Keratinocyte (primary cell): ENCODE results near the gene CA9. TPM values are rescaled to one million over a fixed set of nuclear protein-coding genes. Genes with fewer than 3 reads are reported as not detected.
"Not testable (repeated sequence)": the region's sequence is repeated elsewhere in the genome, so short reads cannot be mapped to it uniquely, and the experiment has no call there.

Source experiments
- DNase-seq: peaks from one replicate; pipeline ENCODE4 v3.0.0-alpha.2; 2011; ENCODE audit warnings: low read depth, missing footprints, low spot score
- FAIRE-seq: peaks from 2 replicates; lab custom pipeline; 2011; peaks lifted over from hg19 to GRCh38; lab: Jason Lieb, UNC
- H2AFZ ChIP-seq: 2 replicates; pipeline ENCODE4 v1.6.0; 2012; ENCODE audit warnings: low read length, control low read depth, inconsistent platforms; ENCODE audit not compliant: control insufficient read depth
- H3K27ac ChIP-seq: 2 replicates; pipeline ENCODE4 v1.5.1; 2011; ENCODE audit warnings: low read length; ENCODE audit not compliant: control insufficient read depth, insufficient read depth
- H3K27me3 ChIP-seq: 3 replicates; pipeline ENCODE4 v1.6.0; 2011; ENCODE audit warnings: low read length; ENCODE audit not compliant: control insufficient read depth, insufficient read depth; ENCODE audit errors: extremely low read depth
- H3K36me3 ChIP-seq, 2 experiments: 2 replicates in 1 of 2; 3 replicates in 1 of 2; pipeline ENCODE4 v1.5.1; 2011; ENCODE audit warnings: low read length in 2 of 2, mild to moderate bottlenecking in 1 of 2; ENCODE audit not compliant: control insufficient read depth in 2 of 2, insufficient read depth in 2 of 2; ENCODE audit errors: extremely low read depth in 1 of 2
- H3K4me1 ChIP-seq: 3 replicates; pipeline ENCODE4 v1.5.1; 2011; ENCODE audit warnings: low read length; ENCODE audit not compliant: control insufficient read depth, insufficient read depth; ENCODE audit errors: extremely low read depth
- H3K4me2 ChIP-seq: 3 replicates; pipeline ENCODE4 v1.6.0; 2011; ENCODE audit warnings: low read depth, low read length; ENCODE audit not compliant: control insufficient read depth, insufficient read depth; ENCODE audit errors: extremely low read depth
- H3K4me3 ChIP-seq, 3 experiments: fragments of 200-600 bp in 1 of 3; sonication (generic) in 1 of 3; 2 replicates in 2 of 3; 3 replicates in 1 of 3; pipeline ENCODE4 v1.5.1; 2011 to 2016; ENCODE audit warnings: low read length in 3 of 3, mild to moderate bottlenecking in 3 of 3, control low read depth in 2 of 3, inconsistent platforms in 1 of 3, low read depth in 1 of 3, mixed read lengths in 1 of 3, mixed run types in 1 of 3, moderate library complexity in 1 of 3; ENCODE audit not compliant: control insufficient read depth in 2 of 3, insufficient read depth in 2 of 3; ENCODE audit errors: extremely low read depth in 1 of 3
- H3K79me2 ChIP-seq: 2 replicates; pipeline ENCODE4 v1.6.0; 2012; ENCODE audit warnings: low read length; ENCODE audit not compliant: control insufficient read depth, insufficient read depth
- H3K9ac ChIP-seq: 3 replicates; pipeline ENCODE4 v1.6.0; 2011; ENCODE audit warnings: low read length; ENCODE audit not compliant: control insufficient read depth, insufficient read depth; ENCODE audit errors: extremely low read depth
- H3K9me1 ChIP-seq: 3 replicates; pipeline ENCODE4 v1.6.0; 2011; ENCODE audit warnings: low read length; ENCODE audit not compliant: control insufficient read depth, insufficient read depth; ENCODE audit errors: extremely low read depth
- H3K9me3 ChIP-seq: 2 replicates; pipeline ENCODE4 v1.5.1; 2012; ENCODE audit warnings: low read depth, low read length; ENCODE audit not compliant: control insufficient read depth
- H4K20me1 ChIP-seq: 3 replicates; pipeline ENCODE4 v1.6.0; 2011; ENCODE audit warnings: low read length; ENCODE audit not compliant: control insufficient read depth, insufficient read depth; ENCODE audit errors: extremely low read depth
- CTCF ChIP-seq, 3 experiments: IDR thresholded peaks in 1 of 3; conservative IDR thresholded peaks in 1 of 3; optimal IDR thresholded peaks in 1 of 3; 2 replicates in 2 of 3; 3 replicates in 1 of 3; pipeline versions ENCODE3 to v1.5.1; 2011; ENCODE audit warnings: low read length in 3 of 3, mild to moderate bottlenecking in 3 of 3, moderate library complexity in 2 of 3, control low read depth in 1 of 3, inconsistent platforms in 1 of 3; ENCODE audit not compliant: insufficient read depth in 2 of 3; ENCODE audit errors: extremely low read depth in 1 of 3
- EZH2 ChIP-seq: IDR thresholded peaks from one replicate; pipeline ENCODE4 v1.6.1; 2012; ENCODE audit warnings: inconsistent platforms, mild to moderate bottlenecking, low read length, moderate library complexity
- dilution Hi-C: fragments of 300-500 bp; cut with MboI; formaldehyde crosslinking; loops from one replicate; pipeline ENCODE4 v1.7.0; 2020; ENCODE audit warnings: low sequenced_read_pairs; ENCODE audit not compliant: extremely low pct_ligation_motif_present
- polyA plus RNA-seq, 5 experiments: library from polyadenylated mRNA; depleted of rRNA in 3 of 5; stranded (reverse) in 3 of 5; stranded (forward) in 1 of 5; unstranded in 1 of 5; fragments of >200 nt; gene quantifications; 1 replicate in 1 of 5; 2 replicates in 3 of 5; 3 replicates in 1 of 5; pipeline versions ENCODE4 v1.2.1 to v1.2.3, GENCODE V29; 2011 to 2012; ENCODE audit warnings: missing spikeins in 2 of 5, low read depth in 1 of 5, low replicate concordance in 1 of 5

Gene CA9
- polyA plus RNA-seq, 1 donor (not counting 4 experiments of a cell fraction or from before 2014, with no cell fraction given) = 7.2 TPM

GRCh38 chr9:35636135-35636876 lies 37.4 kb upstream of the CA9 start:
- H3K27me3 ChIP-seq = no peaks in the 10 kb centered on the region
- H4K20me1 ChIP-seq = no peaks in the 10 kb centered on the region
- H3K4me2 ChIP-seq = no peak overlapping the region
- H3K79me2 ChIP-seq = no peaks in the 10 kb centered on the region
- no peak overlapping the region for H3K4me3 ChIP-seq
- H3K27ac ChIP-seq = no peak overlapping the region
- no peak overlapping the region for H3K9ac ChIP-seq
- FAIRE-seq = no peak
- TF ChIP-seq EZH2 = no peak
- no peak for TF ChIP-seq CTCF (optimal IDR thresholded peaks at IDR 0.05 in 1 of 3, IDR thresholded peaks at IDR 0.05 in 1 of 3, conservative IDR thresholded peaks at IDR 0.05 in 1 of 3; ENCODE audit: extremely low read depth in 1 of 3, insufficient read depth in 2 of 3, low read length in 3 of 3)
- no peaks in the 10 kb centered on the region for H3K9me1 ChIP-seq
- no peak for DNase-seq
- H3K36me3 ChIP-seq = no peaks in the 10 kb centered on the region
- no peaks in the 10 kb centered on the region for H3K9me3 ChIP-seq
- no peaks in the 10 kb centered on the region for H3K4me1 ChIP-seq
- H2AFZ ChIP-seq = no peak overlapping the region
- dilution Hi-C loops = no loop called here

DNA sequence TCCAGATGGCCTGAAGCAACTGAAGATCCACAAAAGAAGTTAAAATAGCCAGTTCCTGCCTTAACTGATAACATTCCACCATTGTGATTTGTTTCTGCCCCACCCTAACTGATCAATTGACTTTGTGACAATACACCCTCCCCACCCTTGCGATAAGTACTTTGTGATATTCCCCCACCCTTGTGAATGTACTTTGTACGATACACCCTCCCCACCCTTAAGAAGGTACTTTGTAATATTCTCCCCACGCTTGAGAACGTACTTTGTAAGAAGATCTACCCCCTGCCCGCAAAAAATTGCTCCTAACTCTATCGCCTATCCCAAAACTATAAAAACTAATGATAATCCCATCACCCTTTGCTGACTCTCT lies 36.9 kb upstream of the CA9 start:
- dilution Hi-C loops, H3K9ac ChIP-seq, DNase-seq, H4K20me1 ChIP-seq, FAIRE-seq, H3K79me2 ChIP-seq, H2AFZ ChIP-seq, H3K27me3 ChIP-seq, H3K27ac ChIP-seq, H3K4me1 ChIP-seq, H3K9me3 ChIP-seq, H3K4me3 ChIP-seq, H3K4me2 ChIP-seq, H3K36me3 ChIP-seq, H3K9me1 ChIP-seq: not testable (repeated sequence)

DNA sequence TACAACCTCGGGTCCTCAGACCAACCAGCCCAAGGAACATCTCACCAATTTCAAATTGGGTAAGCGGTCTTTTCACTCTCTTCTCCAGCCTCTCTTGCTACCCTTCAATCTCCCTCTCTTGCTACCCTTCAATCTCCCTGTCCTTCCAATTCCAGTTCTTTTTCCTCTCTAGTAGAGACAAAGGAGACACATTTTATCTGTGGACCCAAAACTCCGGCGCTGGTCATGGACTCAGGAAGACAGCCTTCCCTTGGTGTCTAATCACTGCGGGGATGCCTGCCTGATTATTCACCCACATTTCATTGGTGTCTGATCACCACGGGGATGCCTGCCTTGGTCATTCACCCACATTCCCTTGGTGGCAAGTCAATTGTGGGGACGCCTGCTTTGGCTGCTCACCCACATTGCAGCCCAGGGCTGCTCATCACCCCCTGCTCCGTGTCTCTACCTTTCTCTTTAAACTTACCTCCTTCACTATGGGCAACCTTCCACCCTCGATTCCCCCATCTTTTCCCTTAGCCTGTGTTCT lies 36.2 kb upstream of the CA9 start:
- H3K27ac ChIP-seq, H3K4me1 ChIP-seq, dilution Hi-C loops, H3K79me2 ChIP-seq, H3K36me3 ChIP-seq, H3K9ac ChIP-seq, H4K20me1 ChIP-seq, H3K9me1 ChIP-seq, DNase-seq, H3K9me3 ChIP-seq, FAIRE-seq, H3K27me3 ChIP-seq, H3K4me3 ChIP-seq, H2AFZ ChIP-seq, H3K4me2 ChIP-seq: not testable (repeated sequence)

DNA sequence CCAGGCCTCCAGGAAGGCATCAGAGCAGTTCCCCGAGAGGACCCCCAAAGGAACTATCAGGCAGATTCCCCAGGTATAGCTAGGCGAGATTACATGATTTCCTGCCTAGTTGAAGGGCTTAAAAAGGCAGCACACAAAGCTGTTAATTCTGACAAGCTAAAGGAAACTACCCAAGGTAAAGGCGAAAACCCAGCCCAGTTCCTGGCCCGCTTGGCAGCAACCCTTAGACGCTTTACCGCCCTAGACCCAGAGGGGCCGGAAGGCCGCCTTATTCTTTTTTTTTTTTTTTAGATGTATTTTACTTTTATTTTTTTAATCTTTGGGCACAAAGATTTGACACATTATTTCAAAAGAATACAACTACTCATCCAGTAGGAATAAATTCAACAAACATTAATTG lies 35.0 kb upstream of the CA9 start:
- H2AFZ ChIP-seq, FAIRE-seq, H3K4me1 ChIP-seq, DNase-seq, H4K20me1 ChIP-seq, H3K36me3 ChIP-seq, H3K9ac ChIP-seq, H3K27ac ChIP-seq, H3K79me2 ChIP-seq, H3K27me3 ChIP-seq, H3K9me1 ChIP-seq, H3K4me2 ChIP-seq, dilution Hi-C loops, H3K4me3 ChIP-seq, H3K9me3 ChIP-seq: not testable (repeated sequence)
